NB4 (cell line): ENCODE data around the gene CENPVL3.

Experiments used
- DNase-seq: peaks from one replicate; pipeline ENCODE4 v3.0.0; 2010; ENCODE audit warnings: low read depth
- H3K4me3 ChIP-seq: one replicate; pipeline ENCODE4 v1.5.1; 2011; ENCODE audit warnings: mild to moderate bottlenecking, low read depth, low read length, moderate library complexity
- MYC ChIP-seq: IDR thresholded peaks from 2 replicates; pipeline ENCODE4 v1.6.1; 2011; ENCODE audit warnings: low read depth, low read length
- POLR2A ChIP-seq: IDR thresholded peaks from 2 replicates; pipeline ENCODE4 v1.6.1; 2011; ENCODE audit warnings: mild to moderate bottlenecking; ENCODE audit not compliant: insufficient read length; ENCODE audit errors: extremely low read depth
- TF ChIP-seq, protein P1 (sequence below): IDR thresholded peaks from 2 replicates; pipeline ENCODE4 v1.6.1; 2011; ENCODE audit warnings: low read depth, low read length
- TF ChIP-seq, protein P2 (sequence below): IDR thresholded peaks from one replicate; pipeline ENCODE4 v1.5.1; 2012; ENCODE audit warnings: low read depth, low read length

The CENPVL3 gene

DNA sequence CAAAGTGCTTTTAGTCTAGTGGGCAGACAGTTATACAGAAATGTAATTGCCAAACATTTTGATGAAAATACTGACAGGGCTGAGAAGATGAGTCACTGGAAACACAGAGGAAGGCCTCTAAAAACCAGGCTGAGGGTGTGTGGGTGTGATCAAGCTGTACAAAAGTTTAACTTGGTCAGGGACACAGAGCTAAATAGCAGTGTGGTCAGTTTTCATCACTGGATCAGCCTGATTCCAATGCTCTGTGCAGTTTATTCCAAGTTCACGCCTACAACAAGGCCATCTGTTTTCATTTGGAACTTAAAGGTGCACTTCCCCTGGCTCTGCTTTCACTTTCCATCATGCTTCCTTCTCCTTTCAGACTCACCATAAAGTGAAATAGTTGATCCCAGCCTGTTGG is 10.6 kb downstream of the CENPVL3 start:
- TF ChIP-seq, protein P1, sequence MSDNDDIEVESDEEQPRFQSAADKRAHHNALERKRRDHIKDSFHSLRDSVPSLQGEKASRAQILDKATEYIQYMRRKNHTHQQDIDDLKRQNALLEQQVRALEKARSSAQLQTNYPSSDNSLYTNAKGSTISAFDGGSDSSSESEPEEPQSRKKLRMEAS, result no peak
- TF ChIP-seq POLR2A (no peak), MYC (no peak)
- TF ChIP-seq, protein P2, sequence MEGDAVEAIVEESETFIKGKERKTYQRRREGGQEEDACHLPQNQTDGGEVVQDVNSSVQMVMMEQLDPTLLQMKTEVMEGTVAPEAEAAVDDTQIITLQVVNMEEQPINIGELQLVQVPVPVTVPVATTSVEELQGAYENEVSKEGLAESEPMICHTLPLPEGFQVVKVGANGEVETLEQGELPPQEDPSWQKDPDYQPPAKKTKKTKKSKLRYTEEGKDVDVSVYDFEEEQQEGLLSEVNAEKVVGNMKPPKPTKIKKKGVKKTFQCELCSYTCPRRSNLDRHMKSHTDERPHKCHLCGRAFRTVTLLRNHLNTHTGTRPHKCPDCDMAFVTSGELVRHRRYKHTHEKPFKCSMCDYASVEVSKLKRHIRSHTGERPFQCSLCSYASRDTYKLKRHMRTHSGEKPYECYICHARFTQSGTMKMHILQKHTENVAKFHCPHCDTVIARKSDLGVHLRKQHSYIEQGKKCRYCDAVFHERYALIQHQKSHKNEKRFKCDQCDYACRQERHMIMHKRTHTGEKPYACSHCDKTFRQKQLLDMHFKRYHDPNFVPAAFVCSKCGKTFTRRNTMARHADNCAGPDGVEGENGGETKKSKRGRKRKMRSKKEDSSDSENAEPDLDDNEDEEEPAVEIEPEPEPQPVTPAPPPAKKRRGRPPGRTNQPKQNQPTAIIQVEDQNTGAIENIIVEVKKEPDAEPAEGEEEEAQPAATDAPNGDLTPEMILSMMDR, result no peak
- DNase-seq, result no peak
- H3K4me3 ChIP-seq, result no peak overlapping the region

DNA sequence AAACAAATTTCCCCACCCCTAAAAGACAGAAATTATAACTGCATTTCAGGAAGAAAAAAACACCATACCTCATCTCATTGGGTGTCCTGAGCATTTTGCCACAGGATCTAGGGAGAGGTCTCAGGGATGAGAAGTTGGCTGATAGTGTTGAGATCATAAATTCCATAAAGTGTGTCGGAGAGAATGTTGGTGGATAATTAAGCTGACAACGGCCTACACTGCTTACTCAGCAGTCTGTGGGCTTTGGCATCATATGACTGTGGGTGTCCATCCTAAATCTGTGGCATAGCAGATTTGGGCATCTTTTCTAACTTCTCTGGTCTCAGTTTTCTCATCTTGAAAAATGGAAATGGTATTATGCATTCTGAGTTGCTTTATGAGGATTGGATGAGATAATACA is 12.3 kb downstream of the CENPVL3 start:
- TF ChIP-seq POLR2A (no peak), MYC (no peak)
- TF ChIP-seq, protein P2, result no peak
- TF ChIP-seq, protein P1, result no peak
- no peak for DNase-seq
- no peak overlapping the region for H3K4me3 ChIP-seq

DNA sequence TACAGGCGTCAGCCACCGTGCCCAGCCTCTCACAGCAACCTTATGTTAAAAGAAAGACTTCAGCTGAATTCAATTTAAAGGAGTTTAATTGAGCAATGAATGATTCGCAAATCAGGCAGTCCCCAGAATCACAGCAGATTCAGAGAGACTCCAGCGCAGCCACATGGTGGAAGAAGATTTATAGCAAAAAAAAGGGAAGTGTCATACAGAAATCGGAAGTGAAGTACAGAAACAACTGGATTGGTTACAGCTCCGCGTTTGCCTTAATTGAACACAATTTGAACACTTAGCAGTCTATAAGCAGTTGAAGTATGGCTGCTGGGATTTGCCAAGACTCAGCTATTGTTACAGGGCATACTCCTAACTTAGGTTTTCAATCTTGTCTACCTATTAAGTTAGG is 19.8 kb downstream of the CENPVL3 start:
- TF ChIP-seq, protein P2, result no peak
- TF ChIP-seq MYC, result no peak
- TF ChIP-seq, protein P1, result no peak
- TF ChIP-seq POLR2A, result no peak
- no peak overlapping the region for H3K4me3 ChIP-seq
- DNase-seq, result peak; percentile 4

DNA sequence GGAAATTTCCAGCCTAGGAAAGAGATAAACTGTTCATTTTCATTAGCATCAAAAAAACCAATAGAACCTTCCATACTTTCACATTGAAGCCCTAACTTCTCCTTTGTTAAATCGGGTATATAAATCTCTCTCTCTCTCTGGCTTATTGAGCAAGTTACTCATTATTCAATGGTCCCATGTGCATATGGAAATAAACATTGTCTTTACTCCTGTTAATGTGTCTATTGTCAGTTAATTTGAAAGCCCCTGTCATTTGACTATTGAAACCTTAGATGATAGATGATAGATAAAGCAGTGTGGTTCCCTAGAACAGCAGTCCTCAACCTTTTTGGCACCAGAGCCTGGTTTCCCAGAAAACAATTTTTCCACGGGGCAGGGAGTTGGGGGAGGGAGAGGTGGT is 46.8 kb downstream of the CENPVL3 start:
- TF ChIP-seq, protein P1, result no peak
- TF ChIP-seq, protein P2, result no peak
- TF ChIP-seq MYC (no peak), POLR2A (no peak)
- DNase-seq, result no peak
- H3K4me3 ChIP-seq, result no peak overlapping the region

DNA sequence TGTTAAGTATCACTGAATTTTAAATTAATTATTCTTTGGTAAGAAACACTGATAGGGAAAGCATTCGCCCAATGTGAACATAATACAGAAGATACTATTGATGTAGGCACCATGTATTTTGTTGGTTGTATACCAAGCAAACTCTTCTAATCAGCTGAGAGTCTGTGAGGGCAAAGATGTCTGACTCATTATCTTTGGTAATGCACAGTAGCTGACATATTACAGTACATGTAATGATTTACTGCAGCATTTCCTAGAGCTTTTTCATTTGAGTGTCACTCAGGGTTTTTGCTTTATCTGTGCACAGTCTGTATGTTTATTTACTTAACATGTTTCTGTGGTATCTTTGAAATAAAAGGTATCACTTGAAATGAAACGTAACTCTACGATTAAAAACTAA is 49.2 kb downstream of the CENPVL3 start:
- H3K4me3 ChIP-seq, result no peak overlapping the region
- TF ChIP-seq, protein P1, result no peak
- no peak for DNase-seq

DNA sequence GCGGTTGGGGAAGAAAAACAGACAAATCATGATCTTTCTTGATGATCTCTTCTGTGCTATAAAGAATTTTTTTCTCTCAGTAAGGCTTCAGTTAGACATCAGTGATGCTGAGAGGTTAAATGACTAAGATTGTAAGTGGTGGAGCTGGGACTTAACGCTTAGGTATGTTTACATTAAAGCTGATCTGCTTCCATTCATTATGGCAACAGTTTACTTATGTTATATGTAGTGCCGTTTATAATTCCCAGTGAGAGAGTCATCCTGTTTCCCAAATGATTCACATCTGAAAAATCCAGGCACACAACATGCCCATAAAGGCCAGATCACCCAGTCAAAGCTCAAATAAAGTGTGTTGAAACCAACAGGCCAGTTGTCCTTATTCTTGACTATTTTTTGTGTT is 50.1 kb downstream of the CENPVL3 start:
- H3K4me3 ChIP-seq, result no peak overlapping the region
- no peak for DNase-seq
- TF ChIP-seq MYC, result no peak
- TF ChIP-seq, protein P1, result no peak
- TF ChIP-seq, protein P2, result no peak
- TF ChIP-seq POLR2A, result no peak
